ENCODE data around the gene MAP3K5.

- TF ChIP-seq POLR2A (IDR thresholded peaks at IDR 0.05), result no peak
- TF ChIP-seq, protein P1, sequence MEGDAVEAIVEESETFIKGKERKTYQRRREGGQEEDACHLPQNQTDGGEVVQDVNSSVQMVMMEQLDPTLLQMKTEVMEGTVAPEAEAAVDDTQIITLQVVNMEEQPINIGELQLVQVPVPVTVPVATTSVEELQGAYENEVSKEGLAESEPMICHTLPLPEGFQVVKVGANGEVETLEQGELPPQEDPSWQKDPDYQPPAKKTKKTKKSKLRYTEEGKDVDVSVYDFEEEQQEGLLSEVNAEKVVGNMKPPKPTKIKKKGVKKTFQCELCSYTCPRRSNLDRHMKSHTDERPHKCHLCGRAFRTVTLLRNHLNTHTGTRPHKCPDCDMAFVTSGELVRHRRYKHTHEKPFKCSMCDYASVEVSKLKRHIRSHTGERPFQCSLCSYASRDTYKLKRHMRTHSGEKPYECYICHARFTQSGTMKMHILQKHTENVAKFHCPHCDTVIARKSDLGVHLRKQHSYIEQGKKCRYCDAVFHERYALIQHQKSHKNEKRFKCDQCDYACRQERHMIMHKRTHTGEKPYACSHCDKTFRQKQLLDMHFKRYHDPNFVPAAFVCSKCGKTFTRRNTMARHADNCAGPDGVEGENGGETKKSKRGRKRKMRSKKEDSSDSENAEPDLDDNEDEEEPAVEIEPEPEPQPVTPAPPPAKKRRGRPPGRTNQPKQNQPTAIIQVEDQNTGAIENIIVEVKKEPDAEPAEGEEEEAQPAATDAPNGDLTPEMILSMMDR (IDR thresholded peaks at IDR 0.05), result no peak
- no peak for TF ChIP-seq EP300 (IDR thresholded peaks at IDR 0.05; ENCODE audit: low read depth)
These were observed 3.7 kb upstream of the MAP3K5 start for GRCh38 chr6:136795996-136796395.
